Activated CD4-positive, alpha-beta memory T cell treated with anti-CD3 and anti-CD28 coated beads, Interleukin-2, amount 10 ng/mL, durations not matched to agents 7 days and 5 days (primary cell): ENCODE results near the gene CDC34. TPM values are rescaled to one million over a fixed set of nuclear protein-coding genes. Genes with fewer than 3 reads are reported as not detected.
"Not testable (repeated sequence)": the region's sequence is repeated elsewhere in the genome, so short reads cannot be mapped to it uniquely, and the experiment has no call there.

ENCODE experiments used
- CTCF ChIA-PET: fragments of 350-600 bp; sonication (Branson Sonifier 250); formaldehyde crosslinking; loops from one replicate; lab custom pipeline; 2021; ENCODE audit warnings: antibody characterized with exemption, inconsistent platforms; lab: Charles Lee
- POLR2A ChIA-PET: fragments of 350-600 bp; sonication (Branson Sonifier 250); formaldehyde crosslinking; loops from one replicate; lab custom pipeline; 2021; ENCODE audit warnings: antibody characterized with exemption; lab: Charles Lee
- DNase-seq: peaks from one replicate; pipeline ENCODE4 v3.0.0-alpha.2; 2020
- H3K27ac Mint-ChIP-seq: one replicate; pipeline ENCODE4 v1.8.0; 2021; ENCODE audit warnings: mild to moderate bottlenecking, mixed read lengths
- H3K27me3 Mint-ChIP-seq: one replicate; pipeline ENCODE4 v1.8.0; 2021; ENCODE audit warnings: mixed read lengths
- H3K36me3 Mint-ChIP-seq: one replicate; pipeline ENCODE4 v1.8.0; 2021; ENCODE audit warnings: low read depth, mixed read lengths
- H3K4me1 Mint-ChIP-seq: one replicate; pipeline ENCODE4 v1.8.0; 2021; ENCODE audit warnings: mixed read lengths
- H3K4me3 Mint-ChIP-seq: one replicate; pipeline ENCODE4 v1.8.0; 2021; ENCODE audit warnings: mild to moderate bottlenecking, mixed read lengths
- H3K9me3 Mint-ChIP-seq: one replicate; pipeline ENCODE4 v1.8.0; 2021; ENCODE audit warnings: mixed read lengths
- total RNA-seq, 2 experiments: library from RNA; stranded (reverse); gene quantifications; one replicate each; pipeline ENCODE4 v1.2.3, GENCODE V29; 2021

CDC34 gene
- total RNA-seq, 2 experiments from 2014 or later, result 50.3 to 50.4 TPM

GRCh38 chr19:577439-578392 lies 46.2 kb downstream of the CDC34 start:
- Mint-ChIP-seq H3K27ac (no peak overlapping the region), H3K9me3 (no peaks in the 10 kb centered on the region), H3K36me3 (peaks cover 7% of the 10 kb centered on the region), H3K4me1 (peaks cover 36% of the 10 kb centered on the region), H3K4me3 (no peak overlapping the region), H3K27me3 (no peaks in the 10 kb centered on the region)
- ChIA-PET POLR2A (interaction anchor here (1.4 kb wide), 1 partner anchor 11 kb away, joined by 4 read pairs; no protein-coding TSS in a partner anchor), CTCF (interaction anchor here (1.9 kb wide), 1 partner anchor 9 kb away, joined by 6 read pairs; no protein-coding TSS in a partner anchor)
- no peak for DNase-seq

- Mint-ChIP-seq H3K4me1 (peaks cover 28% of the 10 kb centered on the region), H3K4me3 (no peak overlapping the region), H3K9me3 (no peaks in the 10 kb centered on the region), H3K36me3 (peaks cover 7% of the 10 kb centered on the region), H3K27me3 (no peaks in the 10 kb centered on the region), H3K27ac (no peak overlapping the region)
- ChIA-PET CTCF (no interaction called here), POLR2A (no interaction called here)
- no peak for DNase-seq
These were observed 47.7 kb downstream of the CDC34 start for GRCh38 chr19:579111-579841.

GRCh38 chr19:579842-580155 lies 48.2 kb downstream of the CDC34 start:
- DNase-seq, result no peak
- Mint-ChIP-seq H3K27ac (no peak overlapping the region), H3K4me3 (no peak overlapping the region), H3K4me1 (peaks cover 23% of the 10 kb centered on the region), H3K27me3 (no peaks in the 10 kb centered on the region), H3K9me3 (no peaks in the 10 kb centered on the region), H3K36me3 (peaks cover 7% of the 10 kb centered on the region)
- POLR2A ChIA-PET, result no interaction called here
- CTCF ChIA-PET, result no interaction called here

GRCh38 chr19:580274-580835 lies 48.8 kb downstream of the CDC34 start:
- ChIA-PET POLR2A (no interaction called here), CTCF (no interaction called here)
- H3K27ac Mint-ChIP-seq, result no peak overlapping the region
- DNase-seq, result no peak
- no peaks in the 10 kb centered on the region for H3K9me3 Mint-ChIP-seq
- peaks cover 18% of the 10 kb centered on the region for H3K4me1 Mint-ChIP-seq
- H3K4me3 Mint-ChIP-seq, result no peak overlapping the region
- H3K36me3 Mint-ChIP-seq, result peaks cover 7% of the 10 kb centered on the region
- no peaks in the 10 kb centered on the region for H3K27me3 Mint-ChIP-seq

- H3K4me1 Mint-ChIP-seq, result peaks cover 10% of the 10 kb centered on the region
- H3K9me3 Mint-ChIP-seq, result no peaks in the 10 kb centered on the region
- POLR2A ChIA-PET, result no interaction called here
- H3K4me3 Mint-ChIP-seq, result no peak overlapping the region
- no peak for DNase-seq
- H3K27ac Mint-ChIP-seq, result no peak overlapping the region
- CTCF ChIA-PET, result no interaction called here
- peaks cover 7% of the 10 kb centered on the region for H3K36me3 Mint-ChIP-seq
- H3K27me3 Mint-ChIP-seq, result no peaks in the 10 kb centered on the region
These were observed 50.0 kb downstream of the CDC34 start for GRCh38 chr19:581399-582111.

- no peak for DNase-seq
- H3K27ac Mint-ChIP-seq, result no peak overlapping the region
- no peak overlapping the region for H3K4me3 Mint-ChIP-seq
- no peaks in the 10 kb centered on the region for H3K9me3 Mint-ChIP-seq
- H3K4me1 Mint-ChIP-seq, result peaks cover 2% of the 10 kb centered on the region
- ChIA-PET POLR2A (no interaction called here), CTCF (no interaction called here)
- peaks cover 7% of the 10 kb centered on the region for H3K36me3 Mint-ChIP-seq
- H3K27me3 Mint-ChIP-seq, result no peaks in the 10 kb centered on the region
These were observed 51.1 kb downstream of the CDC34 start for GRCh38 chr19:582497-583197.

GRCh38 chr19:583198-583967 lies 51.8 kb downstream of the CDC34 start:
- ChIA-PET POLR2A (interaction anchor here (1.5 to 1.7 kb wide), 2 partner anchors 10 to 77 kb away, joined by 4 to 6 read pairs; no protein-coding TSS in a partner anchor), CTCF (interaction anchor here (0.7 to 1.7 kb wide), 6 partner anchors 9 to 78 kb away, joined by 3 to 6 read pairs (median 4); no protein-coding TSS in a partner anchor)
- Mint-ChIP-seq H3K9me3 (no peaks in the 10 kb centered on the region), H3K27ac (no peak overlapping the region), H3K36me3 (peaks cover 6% of the 10 kb centered on the region), H3K4me3 (no peak overlapping the region), H3K27me3 (peaks cover 4% of the 10 kb centered on the region), H3K4me1 (peaks cover under 1% of the 10 kb centered on the region)
- DNase-seq, result no peak

GRCh38 chr19:583968-584239 lies 52.3 kb downstream of the CDC34 start:
- Mint-ChIP-seq H3K27ac (no peak overlapping the region), H3K4me1 (peaks cover 1% of the 10 kb centered on the region), H3K27me3 (peaks cover 8% of the 10 kb centered on the region), H3K9me3 (no peaks in the 10 kb centered on the region), H3K4me3 (no peak overlapping the region), H3K36me3 (peaks cover 6% of the 10 kb centered on the region)
- DNase-seq, result no peak
- POLR2A ChIA-PET, result interaction anchor here (1.2 to 1.7 kb wide), 3 partner anchors 10 to 76 kb away, joined by 4 to 6 read pairs (median 4); no protein-coding TSS in a partner anchor
- CTCF ChIA-PET, result interaction anchor here (0.7 to 1.7 kb wide), 8 partner anchors 9 to 150 kb away, joined by 3 to 6 read pairs (median 4); no protein-coding TSS in a partner anchor

- H3K9me3 Mint-ChIP-seq, result no peaks in the 10 kb centered on the region
- H3K4me1 Mint-ChIP-seq, result peaks cover 3% of the 10 kb centered on the region
- ChIA-PET POLR2A (interaction anchor here (1.2 to 1.7 kb wide), 3 partner anchors 10 to 75 kb away, joined by 4 to 6 read pairs (median 4); no protein-coding TSS in a partner anchor), CTCF (interaction anchor here (0.7 to 1.7 kb wide), 9 partner anchors 8 to 150 kb away, joined by 3 to 6 read pairs (median 4); no protein-coding TSS in a partner anchor)
- H3K4me3 Mint-ChIP-seq, result no peak overlapping the region
- DNase-seq, result peak; percentile 68
- no peak overlapping the region for H3K27ac Mint-ChIP-seq
- peaks cover 11% of the 10 kb centered on the region for H3K27me3 Mint-ChIP-seq
- peaks cover 6% of the 10 kb centered on the region for H3K36me3 Mint-ChIP-seq
These were observed 52.9 kb downstream of the CDC34 start for GRCh38 chr19:584240-585001.

- POLR2A ChIA-PET, result interaction anchor here (1.2 to 1.7 kb wide), 2 partner anchors 11 to 75 kb away, joined by 4 to 6 read pairs; no protein-coding TSS in a partner anchor
- H3K4me3 Mint-ChIP-seq, result not testable (repeated sequence)
These were observed 53.6 kb downstream of the CDC34 start for GRCh38 chr19:585146-585545.

More at GRCh38 chr19:585146-585545, 53.6 kb downstream of the CDC34 start:
- CTCF ChIA-PET, result interaction anchor here (1.0 to 1.7 kb wide), 6 partner anchors 9 to 149 kb away, joined by 3 to 6 read pairs (median 4); no protein-coding TSS in a partner anchor
- not testable (repeated sequence) for H3K27ac Mint-ChIP-seq, H3K9me3 Mint-ChIP-seq, H3K4me1 Mint-ChIP-seq, DNase-seq, H3K36me3 Mint-ChIP-seq
- H3K27me3 Mint-ChIP-seq, result peaks cover 11% of the 10 kb centered on the region
